IMR-90 (cell line): ENCODE data around the gene ARAP1. TPM values are rescaled to one million over a fixed set of nuclear protein-coding genes. Genes with fewer than 3 reads are reported as not detected.

Experiments used
- ATAC-seq: fragments of 200-7000 bp; cut with Tn5 transposase; 2 replicates; pipeline ENCODE4 v1.9.1; 2020; ENCODE audit warnings: low read depth, mild to moderate bottlenecking, moderate library complexity
- BruUV-seq: library from RNA; stranded (reverse); fragments of 400-500 nt; replicated peaks from 2 replicates; lab custom pipeline; 2021; lab: Mats Ljungman, UMichigan
- CTCF ChIA-PET: fragments of 300-600 bp; formaldehyde crosslinking; extraction: SDS; loops from one replicate; lab custom pipeline; 2021; ENCODE audit warnings: antibody characterized with exemption; lab: Yijun Ruan, JAX
- POLR2A ChIA-PET: fragments of 300-600 bp; sonication (Branson Sonifier 250); formaldehyde crosslinking; loops from one replicate; lab custom pipeline; 2022; ENCODE audit warnings: antibody characterized with exemption; ENCODE audit not compliant: unreplicated experiment; lab: Charles Lee
- DNase-seq: peaks from one replicate; pipeline ENCODE4 v3.0.0; 2013
- H2AFZ ChIP-seq: replicated peaks from 2 replicates; pipeline ENCODE3; 2013; ENCODE audit warnings: low read length, mild to moderate bottlenecking; ENCODE audit not compliant: poor library complexity
- H2AK5ac ChIP-seq: 2 replicates; pipeline ENCODE4 v1.6.1; 2013; ENCODE audit warnings: low read depth, low read length, inconsistent platforms
- H2AK9ac ChIP-seq: replicated peaks from 2 replicates; pipeline ENCODE3; 2013; ENCODE audit warnings: mild to moderate bottlenecking, low read depth, low read length, moderate library complexity; ENCODE audit not compliant: poor library complexity
- H2BK120ac ChIP-seq: 2 replicates; pipeline ENCODE4 v1.6.1; 2013; ENCODE audit warnings: low read depth, low read length, inconsistent platforms
- H2BK15ac ChIP-seq: 3 replicates; pipeline ENCODE4 v1.6.1; 2013; ENCODE audit warnings: low read depth, low read length, inconsistent platforms
- H2BK20ac ChIP-seq: 2 replicates; pipeline ENCODE4 v1.6.1; 2013; ENCODE audit warnings: low read depth, mild to moderate bottlenecking, inconsistent platforms, low read length, moderate library complexity
- H2BK5ac ChIP-seq: 2 replicates; pipeline ENCODE4 v1.6.1; 2013; ENCODE audit warnings: mild to moderate bottlenecking, low read depth, low read length, inconsistent platforms; ENCODE audit not compliant: poor library complexity, severe bottlenecking
- H3K14ac ChIP-seq: replicated peaks from 2 replicates; pipeline ENCODE4 v1.6.1; 2013; ENCODE audit warnings: low read depth, low read length, inconsistent platforms
- H3K18ac ChIP-seq: 2 replicates; pipeline ENCODE4 v1.6.1; 2013; ENCODE audit warnings: low read depth, low read length, control low read depth
- H3K23ac ChIP-seq: 2 replicates; pipeline ENCODE4 v1.6.1; 2013; ENCODE audit warnings: low read depth, low read length, inconsistent platforms
- H3K27ac ChIP-seq: 2 replicates; pipeline ENCODE4 v1.5.1; 2013; ENCODE audit warnings: mild to moderate bottlenecking, control low read depth, low read length; ENCODE audit not compliant: insufficient read depth
- H3K27me3 ChIP-seq: 2 replicates; pipeline ENCODE4 v1.6.1; 2013; ENCODE audit warnings: low read length; ENCODE audit not compliant: control insufficient read depth, insufficient read depth
- H3K36me3 ChIP-seq: 2 replicates; pipeline ENCODE4 v1.6.1; 2013; ENCODE audit warnings: low read length, mixed read lengths; ENCODE audit not compliant: control insufficient read depth, insufficient read depth
- H3K4ac ChIP-seq: 2 replicates; pipeline ENCODE4 v1.6.1; 2013; ENCODE audit warnings: low read depth, low read length, inconsistent platforms
- H3K4me1 ChIP-seq: 2 replicates; pipeline ENCODE4 v1.6.1; 2013; ENCODE audit warnings: low read length, mixed read lengths; ENCODE audit not compliant: control insufficient read depth, insufficient read depth
- H3K4me2 ChIP-seq: 2 replicates; pipeline ENCODE4 v1.6.1; 2013; ENCODE audit warnings: low read depth, mild to moderate bottlenecking, control low read depth, low read length, moderate library complexity
- H3K4me3 ChIP-seq: 2 replicates; pipeline ENCODE4 v1.5.1; 2013; ENCODE audit warnings: low read depth, mild to moderate bottlenecking, control low read depth, low read length, moderate library complexity; ENCODE audit not compliant: insufficient read depth
- H3K56ac ChIP-seq: 2 replicates; pipeline ENCODE4 v1.6.1; 2013; ENCODE audit warnings: low read length, inconsistent platforms; ENCODE audit not compliant: insufficient read depth; ENCODE audit errors: extremely low read depth
- H3K79me1 ChIP-seq, 2 experiments: 2 replicates each; pipeline ENCODE4 v1.6.1; 2013; ENCODE audit warnings: low read length in 2 of 2, inconsistent platforms in 1 of 2, low read depth in 1 of 2
- H3K9ac ChIP-seq: 2 replicates; pipeline ENCODE4 v1.6.1; 2013; ENCODE audit warnings: low read depth, low read length, control low read depth
- H3K9me1 ChIP-seq: 2 replicates; pipeline ENCODE4 v1.6.1; 2013; ENCODE audit warnings: low read length, inconsistent platforms; ENCODE audit not compliant: insufficient read depth
- H3K9me3 ChIP-seq: 2 replicates; pipeline ENCODE4 v1.6.1; 2013; ENCODE audit warnings: low read length; ENCODE audit not compliant: control insufficient read depth, insufficient read depth
- H4K20me1 ChIP-seq: 2 replicates; pipeline ENCODE4 v1.6.1; 2013; ENCODE audit warnings: low read length, inconsistent platforms; ENCODE audit not compliant: insufficient read depth
- H4K5ac ChIP-seq: 2 replicates; pipeline ENCODE4 v1.6.1; 2013; ENCODE audit warnings: mild to moderate bottlenecking, low read depth, low read length, control low read depth
- H4K8ac ChIP-seq, 2 experiments: 2 replicates each; pipeline ENCODE4 v1.6.1; 2013; ENCODE audit warnings: low read depth in 2 of 2, low read length in 2 of 2, control low read depth in 1 of 2, inconsistent platforms in 1 of 2
- H4K91ac ChIP-seq: 2 replicates; pipeline ENCODE4 v1.6.1; 2013; ENCODE audit warnings: low read depth, low read length, inconsistent platforms; ENCODE audit not compliant: insufficient read depth
- BHLHE40 ChIP-seq: fragments of 150-350 bp; IDR thresholded peaks from 2 replicates; pipeline ENCODE4 v1.6.1; 2016; ENCODE audit warnings: mild to moderate bottlenecking, low read depth, low read length
- ELK1 ChIP-seq: fragments of 150-350 bp; IDR thresholded peaks from 2 replicates; pipeline ENCODE4 v1.6.1; 2016; ENCODE audit warnings: low read depth, mild to moderate bottlenecking, low read length, moderate library complexity, borderline replicate concordance
- FOS ChIP-seq: fragments of 150-350 bp; IDR thresholded peaks from 2 replicates; pipeline ENCODE4 v1.6.1; 2016; ENCODE audit warnings: low read depth, low read length
- MAFK ChIP-seq: IDR thresholded peaks from 2 replicates; pipeline ENCODE4 v1.6.1; 2012; ENCODE audit warnings: low read depth, low read length, improper control_type of control experiment
- MAZ ChIP-seq: IDR thresholded peaks from 2 replicates; pipeline ENCODE4 v1.6.1; 2012; ENCODE audit warnings: low read depth, mild to moderate bottlenecking, low read length, improper control_type of control experiment, moderate library complexity, borderline replicate concordance
- POLR2A ChIP-seq: IDR thresholded peaks from 2 replicates; pipeline ENCODE4 v1.6.1; 2012; ENCODE audit warnings: mild to moderate bottlenecking, low read depth, low read length
- RAD21 ChIP-seq: IDR thresholded peaks from 2 replicates; pipeline ENCODE4 v1.6.1; 2012; ENCODE audit warnings: low read length, improper control_type of control experiment
- RCOR1 ChIP-seq: IDR thresholded peaks from 2 replicates; pipeline ENCODE4 v1.6.1; 2012; ENCODE audit warnings: mild to moderate bottlenecking, low read length, improper control_type of control experiment; ENCODE audit not compliant: insufficient replicate concordance
- whole genome bisulfite sequencing, 2 experiments: methylation state at CpG; one replicate each; pipeline versions ENCODE4 v1.1.5 to v1.1.7; 2013; ENCODE audit warnings: missing lambda C conversion rate in 2 of 2; ENCODE audit not compliant: insufficient read length in 1 of 2; ENCODE audit errors: extremely low coverage in 2 of 2; 5-methylcytosine and 5-hydroxymethylcytosine counted together
- dilution Hi-C: fragments of 300-500 bp; cut with HindIII; formaldehyde crosslinking; loops from one replicate; pipeline ENCODE4 v1.14.3; 2018; ENCODE audit warnings: low sequenced_read_pairs; ENCODE audit not compliant: unreplicated experiment
- in situ Hi-C: fragments of 300-500 bp; cut with MboI; formaldehyde crosslinking; loops from 3 replicates; pipeline ENCODE4 v1.14.3; 2019; ENCODE audit warnings: low sequenced_read_pairs, inconsistent platforms, mixed read lengths
- intact Hi-C: fragments of 100-400 bp; cut with micrococcal nuclease; formaldehyde crosslinking; loops from 2 replicates; pipeline ENCODE4 v1.10.0; 2022
- polyA plus RNA-seq, 3 experiments: library from polyadenylated mRNA; depleted of rRNA; stranded (reverse); fragments of >200 nt; gene quantifications; 2 replicates each; pipeline ENCODE4 v1.2.3, GENCODE V29; 2012; ENCODE audit warnings: low replicate concordance in 1 of 3
- total RNA-seq: library from RNA; depleted of rRNA; stranded (reverse); fragments of >200 nt; gene quantifications from 2 replicates; pipeline ENCODE4 v1.2.3, GENCODE V29; 2012
- TF ChIP-seq, protein P1 (sequence below): fragments of 150-350 bp; IDR thresholded peaks from 2 replicates; pipeline ENCODE4 v1.6.1; 2017; ENCODE audit warnings: mild to moderate bottlenecking, antibody characterized with exemption, low read length, low read depth

Gene ARAP1
- total and polyA plus RNA-seq, 2 of the 4 experiments (the other 2 are of a cell fraction), result 37.6 to 63.1 TPM

- BruUV-seq, result no TSS peak
- H2AK9ac ChIP-seq, result peak overlapping the region; percentile 88
- dilution Hi-C loops (no loop called here), in situ Hi-C loops (no loop called here), intact Hi-C loops (loop anchor here (1.0 kb wide), 1 partner anchor 14 kb away; no protein-coding TSS in a partner anchor)
- peak overlapping the region; percentile 40 for H3K4me2 ChIP-seq
- H3K18ac ChIP-seq, result no peak overlapping the region
- no peak overlapping the region for H2BK20ac ChIP-seq
- H3K4ac ChIP-seq, result peak overlapping the region; percentile 46; the same call in 1 of the 2 replicates
- H3K27me3 ChIP-seq, result no peaks in the 10 kb centered on the region
- peaks cover 0 to 20% of the 10 kb centered on the region in 2 experiments; a peak in 2 of 4 replicates for H3K79me1 ChIP-seq
- H3K36me3 ChIP-seq, result no peaks in the 10 kb centered on the region
- no peak overlapping the region for H3K9ac ChIP-seq
- 0 out of 2 replicates have a peak overlapping the region, but pooled peaks have one; percentile 44 for H3K14ac ChIP-seq
- DNase-seq (peak; percentile 93), ATAC-seq (peak; percentile 80)
- ChIA-PET CTCF (interaction anchor here (0.7 to 1.1 kb wide), 2 partner anchors 16 to 48 kb away, joined by 4 to 5 read pairs; no protein-coding TSS in a partner anchor), POLR2A (no interaction called here)
- H4K8ac ChIP-seq, result peak overlapping the region in 1 of 2 experiments; percentile 23; a peak in 1 of 4 replicates
- peak overlapping the region; percentile 50 for H2BK120ac ChIP-seq
- peaks cover 28% of the 10 kb centered on the region for H3K4me1 ChIP-seq
- peak overlapping the region; percentile 43; the same call in 1 of the 2 replicates for H3K23ac ChIP-seq
- peak overlapping the region; percentile 60 for H2BK5ac ChIP-seq
- H3K9me3 ChIP-seq, result no peaks in the 10 kb centered on the region
- peak overlapping the region; percentile 29; the same call in 1 of the 2 replicates for H2AK5ac ChIP-seq
- H4K5ac ChIP-seq, result no peak overlapping the region
- H4K20me1 ChIP-seq, result peaks cover 13% of the 10 kb centered on the region
- H2AFZ ChIP-seq, result peak overlapping the region; percentile 79
- WGBS, 2 experiments, result no CpG with 5 or more reads among the region's 5 CpGs
- peak overlapping the region; percentile 22; the same call in 1 of the 2 replicates for H3K27ac ChIP-seq
- H2BK15ac ChIP-seq, result no peak overlapping the region; the same call in 2 of the 3 replicates
- peak overlapping the region; percentile 19 for H4K91ac ChIP-seq
- H3K9me1 ChIP-seq, result peaks cover 8% of the 10 kb centered on the region; the same call in 1 of the 2 replicates
- H3K4me3 ChIP-seq, result no peak overlapping the region
- H3K56ac ChIP-seq, result no peak overlapping the region
- no peak for TF ChIP-seq RCOR1
- 0 out of 2 replicates have a peak, but pooled peaks have one; percentile 8 for TF ChIP-seq MAZ
- peak; percentile 59 for TF ChIP-seq BHLHE40
- no peak for TF ChIP-seq POLR2A
- TF ChIP-seq, protein P1, sequence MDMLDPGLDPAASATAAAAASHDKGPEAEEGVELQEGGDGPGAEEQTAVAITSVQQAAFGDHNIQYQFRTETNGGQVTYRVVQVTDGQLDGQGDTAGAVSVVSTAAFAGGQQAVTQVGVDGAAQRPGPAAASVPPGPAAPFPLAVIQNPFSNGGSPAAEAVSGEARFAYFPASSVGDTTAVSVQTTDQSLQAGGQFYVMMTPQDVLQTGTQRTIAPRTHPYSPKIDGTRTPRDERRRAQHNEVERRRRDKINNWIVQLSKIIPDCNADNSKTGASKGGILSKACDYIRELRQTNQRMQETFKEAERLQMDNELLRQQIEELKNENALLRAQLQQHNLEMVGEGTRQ, result peak; percentile 89
- TF ChIP-seq MAFK, result peak; percentile 40; the same call in 1 of the 2 replicates
- no peak for TF ChIP-seq RAD21
- TF ChIP-seq ELK1, result no peak
- peak; percentile 83 for TF ChIP-seq FOS
Measured at GRCh38 chr11:72773291-72773690, 21.1 kb upstream of the ARAP1 start.
